HG03135 (cell line): ENCODE measurements around the gene COX5B.

Source experiments
- ATAC-seq: cut with Tn5 transposase; IDR thresholded peaks from one replicate; pipeline ENCODE4 v1.9.1; 2021; ENCODE audit warnings: mild to moderate bottlenecking, moderate library complexity; ENCODE audit not compliant: unreplicated experiment

Gene COX5B

GRCh38 chr2:97653874-97654273, 8.0 kb downstream of the COX5B start:
- no peak for ATAC-seq

- no peak for ATAC-seq
These were observed 8.4 kb downstream of the COX5B start for GRCh38 chr2:97654309-97654708.

GRCh38 chr2:97654791-97655190, 8.9 kb downstream of the COX5B start:
- ATAC-seq = no peak

GRCh38 chr2:97656129-97656755, 10.4 kb downstream of the COX5B start:
- ATAC-seq = no peak

- ATAC-seq = no peak
These were observed 11.2 kb downstream of the COX5B start for GRCh38 chr2:97656905-97657587.

GRCh38 chr2:97657986-97658690, 12.3 kb downstream of the COX5B start:
- ATAC-seq = no peak

GRCh38 chr2:97658691-97659157, 12.9 kb downstream of the COX5B start:
- ATAC-seq = no peak

- no peak for ATAC-seq
These were observed 13.6 kb downstream of the COX5B start for GRCh38 chr2:97659256-97660043.

GRCh38 chr2:97660044-97660774, 14.3 kb downstream of the COX5B start:
- ATAC-seq = no peak

- no peak for ATAC-seq
These were observed 15.0 kb downstream of the COX5B start for GRCh38 chr2:97660775-97661389.

- no peak for ATAC-seq
These were observed 16.1 kb downstream of the COX5B start for GRCh38 chr2:97661927-97662326.

- no peak for ATAC-seq
These were observed 16.6 kb downstream of the COX5B start for GRCh38 chr2:97662386-97662894.

GRCh38 chr2:97662895-97663625, 17.2 kb downstream of the COX5B start:
- ATAC-seq = peak; percentile 45

GRCh38 chr2:97663626-97663961, 17.7 kb downstream of the COX5B start:
- no peak for ATAC-seq

GRCh38 chr2:97663962-97664635, 18.2 kb downstream of the COX5B start, which contains the start of gene ACTR1B:
TSS of gene ACTR1B (minus strand) at chr2:97664044. CDS start at chr2:97663890, 154 bp downstream.
- peak; percentile 85 for ATAC-seq

GRCh38 chr2:97664636-97664970, 18.7 kb downstream of the COX5B start:
- no peak for ATAC-seq

GRCh38 chr2:97669448-97669847, 23.6 kb downstream of the COX5B start, which contains the start of gene C2orf92:
TSS of gene C2orf92 (plus strand) at chr2:97669713. CDS start at chr2:97669789, 76 bp downstream.
- ATAC-seq = no peak

- ATAC-seq = no peak
These were observed 24.6 kb downstream of the COX5B start for GRCh38 chr2:97670471-97670870.

GRCh38 chr2:97671526-97671925, 25.7 kb downstream of the COX5B start:
- no peak for ATAC-seq
